H1 (cell line): Measurements from ENCODE around the gene UBN2. TPM values are rescaled to one million over a fixed set of nuclear protein-coding genes. Genes with fewer than 3 reads are reported as not detected.

Experiments used
- GTF2F1 ChIP-seq: IDR thresholded peaks from 2 replicates; pipeline ENCODE4 v1.6.1; 2012; ENCODE audit warnings: low read depth, low read length, improper control_type of control experiment, borderline replicate concordance
- POU5F1 ChIP-seq: IDR thresholded peaks from 2 replicates; pipeline ENCODE4 v1.6.1; 2011; ENCODE audit warnings: low read depth, mild to moderate bottlenecking, low read length, moderate library complexity
- TBP ChIP-seq: IDR thresholded peaks from 2 replicates; pipeline ENCODE4 v1.6.1; 2011; ENCODE audit warnings: low read depth, low read length, improper control_type of control experiment
- ZNF274 ChIP-seq: IDR thresholded peaks from 2 replicates; pipeline ENCODE4 v1.7.0; 2012; ENCODE audit warnings: low read length, borderline replicate concordance; ENCODE audit errors: extremely low read depth
- polyA plus RNA-seq, 7 experiments: library from polyadenylated mRNA; depleted of rRNA in 3 of 7; stranded (reverse) in 5 of 7; unstranded in 2 of 7; fragments of >200 nt in 5 of 7; fragments of 200-250 nt in 2 of 7; gene quantifications; 1 replicate in 5 of 7; 2 replicates in 1 of 7; 4 replicates in 1 of 7; pipeline versions ENCODE4 v1.2.1 to v1.2.3, GENCODE V29; 2011 to 2013; ENCODE audit warnings: missing spikeins in 2 of 7, mixed read lengths in 2 of 7
- total RNA-seq: library from RNA; stranded (reverse); fragmentation: NEBNext Ultra II Directional; extraction: Animal tissue kit (Norgen Biotek cat#: 25700); gene quantifications from 2 replicates; pipeline ENCODE4 v1.2.1, GENCODE V29; 2021

UBN2 gene
- total and polyA plus RNA-seq, 2 of the 8 experiments (the other 6 are each of a cell fraction or from before 2014, with no cell fraction given), result 4.1 to 39.6 TPM

DNA sequence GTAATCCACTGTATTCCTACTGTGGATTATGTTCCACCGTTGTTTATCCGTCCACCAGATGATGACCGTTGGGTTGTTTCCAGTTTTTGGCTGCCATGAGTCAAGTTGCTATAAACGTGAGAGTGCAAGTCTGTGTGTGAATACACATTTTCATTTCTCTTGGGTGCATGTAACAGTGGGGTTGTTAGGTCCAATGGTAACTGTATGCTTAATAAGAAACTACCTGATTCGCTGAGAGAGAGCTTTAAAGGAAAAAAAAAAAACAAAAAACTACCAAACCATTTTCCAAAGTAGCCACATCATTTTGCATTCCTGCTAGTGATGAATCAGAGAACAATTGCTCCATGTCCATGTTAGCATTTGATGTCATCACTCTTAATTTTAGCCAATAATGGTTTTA is 15.9 kb downstream of the UBN2 start (continued):
- TF ChIP-seq GTF2F1, result no peak
- no peak for TF ChIP-seq TBP
- no peak for TF ChIP-seq ZNF274
- no peak for TF ChIP-seq POU5F1
- TF ChIP-seq, all 59 proteins: peak for 0
